Activated T-cell treated with anti-CD3 and anti-CD28 coated beads for 1 hour (primary cell): ENCODE results near the gene PPP1R16B.
"Not testable (repeated sequence)": the region's sequence is repeated elsewhere in the genome, so short reads cannot be mapped to it uniquely, and the experiment has no call there.

Experiments used
- DNase-seq: peaks from one replicate; pipeline ENCODE4 v3.0.0-alpha.2; 2020; ENCODE audit warnings: low read depth

Gene PPP1R16B

DNA sequence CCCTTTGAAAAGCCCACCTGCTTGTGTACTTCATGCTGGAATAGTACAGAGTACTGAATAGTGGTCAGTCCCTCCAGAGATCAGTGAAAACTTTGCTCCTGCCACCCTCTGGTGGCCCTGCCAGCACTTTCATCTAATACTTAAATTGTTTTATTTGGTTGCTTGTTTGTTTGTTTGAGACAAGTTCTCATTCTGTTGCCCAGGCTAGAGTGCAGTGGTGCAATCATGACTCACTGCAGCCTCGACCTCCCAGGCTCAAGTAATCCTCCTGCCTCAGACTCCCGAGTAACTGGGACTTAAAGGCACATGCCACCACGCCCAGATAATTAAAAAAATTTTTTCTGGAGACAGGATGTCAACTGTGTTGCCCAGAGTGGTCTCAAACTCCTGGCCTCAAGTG is 129.8 kb downstream of the PPP1R16B start:
- DNase-seq, result no peak

DNA sequence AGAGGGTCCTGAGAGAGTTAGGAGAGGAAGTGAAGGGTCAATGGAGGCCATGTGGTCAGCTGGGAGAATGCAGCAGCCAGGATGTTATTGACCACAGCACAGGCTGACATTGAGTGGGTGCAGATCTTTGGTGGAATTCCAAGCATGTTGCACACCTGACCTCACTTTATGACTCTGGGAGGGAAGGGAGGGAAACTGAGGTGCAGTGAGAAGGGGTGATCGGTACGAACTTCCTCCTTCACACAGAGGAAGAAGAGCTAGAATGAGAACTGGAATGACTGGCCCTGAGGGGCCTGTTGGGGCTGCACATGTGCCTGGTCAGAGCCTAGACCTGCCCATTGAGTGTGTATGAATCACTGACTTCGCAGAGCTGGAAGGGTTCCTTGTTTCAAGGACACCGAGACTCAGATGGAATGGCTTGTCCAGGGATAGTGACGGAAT is 130.5 kb downstream of the PPP1R16B start:
- DNase-seq, result no peak

DNA sequence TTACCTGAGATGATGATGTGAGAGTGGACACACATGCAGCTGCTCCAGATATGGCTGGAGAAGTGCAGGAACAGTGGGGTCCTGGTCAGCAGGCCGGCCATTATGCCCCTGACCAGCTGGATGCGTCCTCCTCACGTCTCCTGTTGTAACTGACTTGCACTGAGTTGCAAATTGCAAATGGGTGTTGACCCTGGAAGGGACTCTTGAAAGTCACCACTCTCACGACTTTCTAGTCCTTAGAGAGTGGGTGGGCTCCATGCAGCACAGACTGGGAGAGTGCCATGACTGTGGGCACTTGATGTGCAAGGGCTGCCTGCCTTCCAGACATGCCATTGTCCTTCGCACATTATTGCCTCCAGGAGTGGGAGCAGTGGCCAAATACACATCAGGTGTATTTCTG is 131.5 kb downstream of the PPP1R16B start:
- no peak for DNase-seq

DNA sequence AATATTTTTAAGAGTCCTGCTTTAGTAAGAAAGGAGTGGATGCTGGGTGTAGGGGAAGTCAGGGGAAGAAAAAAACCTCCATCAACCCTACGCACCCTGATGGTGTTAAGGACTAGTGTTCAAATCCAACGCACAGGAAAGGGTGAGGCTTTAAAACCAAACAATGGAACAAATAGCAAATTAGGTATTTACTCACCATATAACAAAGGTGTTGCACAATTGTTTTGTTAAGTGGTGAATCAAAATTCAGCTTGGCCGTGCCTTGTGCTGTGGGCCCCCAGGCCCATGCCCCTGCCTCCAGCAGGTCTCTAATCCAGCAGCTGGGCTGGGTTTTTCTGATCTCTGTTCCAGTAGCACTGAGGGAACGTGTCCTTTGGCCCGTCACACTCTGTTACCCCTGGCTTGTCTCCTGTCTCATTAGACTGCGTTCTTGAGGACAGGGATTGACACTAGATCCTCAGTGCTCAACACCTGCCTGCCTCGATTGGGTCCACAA is 132.5 kb downstream of the PPP1R16B start:
- DNase-seq, result no peak

DNA sequence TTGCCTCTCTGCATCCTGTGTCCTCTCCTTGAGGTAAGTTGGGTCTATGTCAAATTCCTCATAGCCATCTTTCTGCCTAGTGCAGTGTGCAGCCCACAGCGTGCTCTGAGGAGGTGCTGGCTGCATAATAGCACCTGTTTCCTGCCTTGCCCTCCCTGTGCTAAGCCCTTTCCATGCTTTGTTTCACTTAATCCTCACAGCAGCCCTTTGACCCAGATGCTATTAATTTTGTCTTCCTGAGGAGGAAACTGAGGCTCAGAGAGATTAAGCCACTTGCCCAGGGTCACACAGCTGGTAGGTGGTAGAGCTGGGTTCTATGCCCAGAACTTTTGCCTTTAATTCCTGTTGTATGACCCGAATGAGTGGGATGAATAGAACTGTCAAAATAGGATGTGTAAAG is 134.2 kb downstream of the PPP1R16B start:
- no peak for DNase-seq

DNA sequence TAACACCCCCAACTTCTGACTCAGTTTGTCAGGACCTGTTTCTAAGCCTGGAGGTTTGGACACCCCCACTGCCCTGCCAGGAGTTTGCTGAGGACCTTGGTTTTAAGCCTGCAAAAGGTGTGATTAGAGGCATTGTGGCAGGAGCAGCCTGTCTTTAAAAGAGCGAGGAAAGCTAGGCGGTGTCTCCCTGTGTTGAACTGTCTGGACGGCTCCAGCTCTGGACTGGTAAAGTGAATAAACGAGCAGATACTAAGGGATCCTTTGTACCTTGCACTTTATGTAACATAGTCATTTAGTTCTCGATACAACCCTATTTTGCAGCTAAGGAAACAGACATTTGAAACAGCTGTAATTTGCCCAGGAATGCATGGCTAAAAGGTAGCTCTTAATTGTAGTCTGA is 135.1 kb downstream of the PPP1R16B start:
- no peak for DNase-seq

DNA sequence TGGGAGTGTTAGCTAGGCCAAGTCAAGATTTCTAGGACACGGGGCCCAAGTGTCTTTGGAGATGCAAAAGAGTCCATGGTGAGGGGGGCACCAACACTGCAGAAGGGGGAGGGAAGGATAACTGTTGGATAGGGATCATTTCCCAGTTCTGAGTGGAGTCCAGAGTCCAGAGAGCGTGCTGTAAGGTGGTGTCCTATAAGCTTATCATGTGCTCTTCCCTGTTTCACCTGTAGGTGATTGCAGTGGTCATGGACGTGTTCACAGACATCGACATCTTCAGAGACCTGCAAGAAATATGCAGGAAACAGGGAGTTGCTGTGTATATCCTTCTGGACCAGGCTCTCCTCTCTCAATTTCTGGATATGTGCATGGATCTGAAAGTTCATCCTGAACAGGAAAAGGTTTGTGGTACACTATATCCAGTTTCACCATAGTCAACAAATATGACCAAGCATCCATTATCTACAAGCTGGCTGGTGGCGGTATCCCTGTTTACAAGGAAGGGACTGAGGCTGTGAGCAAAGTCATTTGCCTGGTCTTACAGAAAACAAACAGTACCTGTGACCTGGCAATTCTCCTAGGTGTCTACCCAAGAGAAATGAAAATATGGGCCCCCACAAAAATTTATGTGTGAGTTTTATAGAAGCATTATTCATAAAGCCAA is 136.4 kb downstream of the PPP1R16B start:
- DNase-seq, result no peak

DNA sequence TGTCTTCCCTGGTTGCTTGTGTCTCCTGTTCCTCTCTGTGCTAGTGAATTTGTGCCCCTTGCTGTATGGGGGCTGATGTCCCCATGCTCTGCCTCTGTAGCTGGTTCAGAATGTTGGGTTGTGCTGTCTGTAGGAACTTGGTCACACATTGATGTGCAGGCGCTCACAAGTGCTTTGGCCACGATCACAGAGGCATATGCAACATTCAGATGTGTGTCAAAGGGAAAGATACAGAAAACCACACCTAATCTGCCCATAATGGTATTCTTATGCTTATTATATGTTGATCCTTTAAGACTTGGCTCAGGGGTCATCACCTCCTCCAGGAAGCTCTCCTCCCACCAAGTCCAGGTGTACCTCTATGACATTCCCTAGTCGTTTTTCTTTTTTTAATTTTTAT is 139.5 kb downstream of the PPP1R16B start:
- no peak for DNase-seq

DNA sequence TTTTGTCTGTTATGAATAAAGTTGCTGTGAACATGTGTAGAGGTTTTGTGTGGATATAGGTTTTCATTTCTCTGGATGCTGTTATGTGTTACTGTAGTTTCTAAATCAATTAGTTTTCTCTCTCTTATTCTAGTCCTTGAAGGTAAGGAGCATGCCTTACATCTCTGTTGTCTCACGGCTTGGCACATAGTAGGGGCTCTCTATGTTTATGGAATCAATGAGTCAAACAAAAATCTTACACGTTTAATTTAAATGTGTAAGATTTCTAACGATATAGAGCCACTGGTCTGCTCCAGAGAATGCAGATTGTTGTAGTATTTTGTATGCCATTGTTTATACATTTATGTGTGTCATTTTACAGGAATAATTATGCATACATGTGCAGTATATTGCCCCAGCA is 141.3 kb downstream of the PPP1R16B start:
- DNase-seq, result no peak

DNA sequence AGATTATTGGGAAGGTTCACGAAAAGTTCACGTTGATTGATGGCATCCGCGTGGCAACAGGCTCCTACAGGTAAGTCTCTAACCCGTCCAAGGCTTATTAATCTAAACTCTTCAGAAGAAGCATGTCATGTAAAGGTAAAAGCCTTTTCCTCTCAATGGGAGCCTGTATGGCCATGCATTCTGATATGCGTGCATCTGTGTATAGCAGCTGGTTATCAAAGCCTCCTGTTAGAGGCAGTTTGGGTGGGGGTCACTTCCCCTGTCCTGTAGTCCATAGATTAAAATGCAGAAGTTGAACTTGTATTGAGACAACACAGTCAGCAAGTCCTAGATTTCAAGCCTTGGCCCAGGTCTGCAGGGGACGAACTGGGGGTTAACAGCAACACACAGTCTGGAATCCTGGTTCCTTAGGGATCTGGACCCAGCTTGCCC is 142.4 kb downstream of the PPP1R16B start:
- no peak for DNase-seq

DNA sequence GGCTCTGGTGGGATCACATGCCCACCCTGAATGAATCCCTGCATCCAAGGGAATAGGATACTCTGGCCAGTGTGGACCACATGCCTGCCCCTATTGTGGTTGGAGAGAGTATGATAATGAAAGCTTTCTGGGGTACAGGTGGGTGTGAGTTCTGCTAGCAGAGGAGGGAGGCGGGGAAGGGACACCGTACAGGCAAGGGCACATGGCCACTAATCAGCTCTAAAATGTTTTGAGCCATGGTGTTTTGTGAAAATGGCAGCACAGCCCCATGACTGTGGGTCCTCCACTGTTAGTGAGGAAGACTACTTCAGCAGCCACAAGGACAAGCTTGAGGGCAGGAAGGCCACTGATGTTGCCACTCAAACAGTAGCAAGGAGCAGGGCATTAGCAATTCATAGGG is 144.8 kb downstream of the PPP1R16B start:
- DNase-seq, result no peak

DNA sequence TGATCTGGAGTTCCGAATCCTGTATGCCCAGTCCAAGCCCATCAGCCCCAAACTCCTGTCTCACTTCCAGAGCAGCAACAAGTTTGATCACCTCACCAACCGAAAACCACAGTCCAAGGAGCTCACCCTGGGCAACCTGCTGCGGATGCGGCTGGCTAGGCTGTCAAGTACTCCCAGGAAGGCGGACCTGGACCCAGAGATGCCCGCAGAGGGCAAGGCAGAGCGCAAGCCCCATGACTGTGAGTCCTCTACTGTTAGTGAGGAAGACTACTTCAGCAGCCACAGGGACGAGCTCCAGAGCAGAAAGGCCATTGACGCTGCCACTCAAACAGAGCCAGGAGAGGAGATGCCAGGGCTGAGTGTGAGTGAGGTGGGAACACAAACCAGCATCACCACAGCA is 146.1 kb downstream of the PPP1R16B start:
- DNase-seq, result no peak

DNA sequence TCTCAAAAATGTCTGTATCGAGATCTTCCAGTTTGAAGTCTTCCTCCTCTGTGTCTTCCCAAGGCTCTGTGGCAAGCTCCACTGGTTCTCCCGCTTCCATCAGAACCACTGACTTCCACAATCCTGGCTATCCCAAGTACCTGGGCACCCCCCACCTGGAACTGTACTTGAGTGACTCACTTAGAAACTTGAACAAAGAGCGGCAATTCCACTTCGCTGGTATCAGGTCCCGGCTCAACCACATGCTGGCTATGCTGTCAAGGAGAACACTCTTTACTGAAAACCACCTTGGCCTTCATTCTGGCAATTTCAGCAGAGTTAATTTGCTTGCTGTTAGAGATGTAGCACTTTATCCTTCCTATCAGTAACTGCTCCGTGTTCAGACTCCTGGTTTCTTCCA is 146.7 kb downstream of the PPP1R16B start:
- DNase-seq, result no peak

DNA sequence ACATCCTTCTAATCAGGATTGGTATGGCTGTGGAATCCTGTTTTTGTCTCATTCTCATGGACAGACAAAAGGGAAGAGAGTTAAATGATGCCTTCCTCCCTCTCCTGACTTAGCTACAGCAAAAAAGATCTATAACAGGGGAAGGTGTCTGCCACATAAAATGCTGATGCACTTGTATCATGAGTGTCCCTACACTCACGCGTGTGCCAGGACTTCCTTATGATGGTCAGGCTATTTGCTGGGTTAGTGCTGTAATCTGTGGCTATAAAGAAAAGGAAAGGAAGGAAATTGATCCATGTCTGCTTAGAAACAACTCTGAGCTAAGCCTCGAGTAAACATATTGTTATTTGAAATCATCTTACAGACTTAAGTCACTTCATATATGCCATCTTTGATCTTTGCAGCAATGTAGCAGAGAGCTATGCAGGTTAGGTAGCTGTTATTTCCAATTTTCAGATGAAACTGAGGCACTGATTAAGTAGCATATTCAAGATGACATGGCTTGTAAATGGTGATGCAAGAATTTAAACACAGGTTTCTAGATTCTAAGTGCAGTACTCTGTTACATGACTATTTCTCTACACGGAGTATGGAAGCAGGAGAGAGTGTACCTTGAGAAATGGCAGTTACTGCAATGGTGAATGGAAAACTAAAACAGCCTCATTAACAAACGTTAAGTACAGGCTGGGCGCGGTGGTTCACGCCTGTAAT is 148.3 kb downstream of the PPP1R16B start:
- DNase-seq, result no peak

DNA sequence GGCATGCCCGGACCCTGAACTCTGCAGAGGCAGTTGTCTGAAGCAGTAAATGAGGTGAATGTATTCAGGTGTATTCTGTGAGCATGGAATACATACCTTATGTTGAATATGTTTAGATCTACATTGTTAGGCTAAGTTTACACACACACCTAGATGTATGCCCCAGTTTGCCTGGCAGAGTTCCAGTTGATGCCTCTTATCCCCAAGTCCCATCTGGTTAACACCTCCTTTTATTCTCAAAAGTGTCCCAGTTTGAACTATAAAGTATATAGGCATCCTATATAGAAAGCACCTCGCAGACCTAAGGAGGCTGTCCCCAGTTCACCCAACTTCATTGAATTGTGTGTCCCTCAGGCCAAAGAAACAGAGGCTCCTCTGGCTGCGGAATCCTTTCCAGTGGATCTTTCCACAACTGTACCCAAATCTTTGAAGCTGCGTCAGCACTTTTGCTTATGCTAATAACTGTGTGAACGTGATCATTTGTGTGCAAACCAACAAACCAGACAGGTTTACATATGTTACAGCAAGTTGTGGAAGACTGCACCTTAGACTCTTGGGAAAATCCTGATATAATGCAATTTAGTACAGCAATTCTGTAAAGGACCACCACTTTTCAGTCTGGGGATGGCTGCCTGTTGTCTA is 151.9 kb downstream of the PPP1R16B start:
- no peak for DNase-seq

DNA sequence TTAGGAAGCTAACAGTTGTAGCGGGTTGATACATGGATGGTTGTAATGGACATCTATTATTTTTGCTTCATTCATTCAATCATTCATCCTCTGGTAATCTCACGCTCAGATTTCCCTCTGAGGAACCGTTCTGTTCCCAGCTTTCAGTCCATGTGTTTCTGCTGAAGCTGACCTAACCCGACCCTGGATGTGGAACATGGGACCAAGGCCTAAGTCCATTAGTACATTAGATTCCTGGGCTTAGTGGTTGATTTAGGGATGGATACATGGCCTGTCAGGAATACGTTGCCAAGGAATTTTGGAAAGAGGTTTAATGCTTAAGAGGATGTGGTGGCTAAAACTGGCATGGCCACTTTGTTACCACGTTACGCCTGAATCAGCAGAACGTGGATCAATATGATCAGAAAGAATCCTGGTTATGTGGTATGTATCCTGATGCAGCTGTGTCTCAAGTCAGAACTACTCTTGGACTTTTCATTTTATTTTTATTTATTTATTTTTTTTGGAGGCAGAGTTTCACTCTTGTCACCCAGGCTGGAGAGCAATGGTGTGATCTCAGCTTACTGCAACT is 152.5 kb downstream of the PPP1R16B start:
- no peak for DNase-seq

DNA sequence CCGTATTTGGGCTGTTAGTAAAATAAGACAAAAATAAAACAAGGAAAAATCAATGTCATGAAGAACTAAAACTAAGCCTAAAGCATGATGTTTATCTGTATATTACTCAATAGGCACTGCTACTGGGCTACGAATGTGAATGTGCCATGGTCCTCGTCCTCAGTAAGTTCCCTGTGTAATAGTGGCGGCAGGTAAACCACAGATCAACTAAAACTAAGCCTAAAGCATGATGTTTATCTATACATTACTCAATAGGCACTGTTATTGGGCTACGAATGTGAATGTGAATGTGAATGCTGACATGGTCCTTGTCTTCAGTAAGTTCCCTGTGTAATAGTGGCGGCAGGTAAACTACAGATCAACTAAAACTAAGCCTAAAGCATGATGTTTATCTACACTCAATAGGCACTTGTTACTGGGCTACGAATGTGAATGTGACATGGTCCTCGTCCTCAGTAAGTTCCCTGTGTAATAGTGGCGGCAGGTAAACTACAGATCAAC is 154.7 kb downstream of the PPP1R16B start:
- DNase-seq, result not testable (repeated sequence)

DNA sequence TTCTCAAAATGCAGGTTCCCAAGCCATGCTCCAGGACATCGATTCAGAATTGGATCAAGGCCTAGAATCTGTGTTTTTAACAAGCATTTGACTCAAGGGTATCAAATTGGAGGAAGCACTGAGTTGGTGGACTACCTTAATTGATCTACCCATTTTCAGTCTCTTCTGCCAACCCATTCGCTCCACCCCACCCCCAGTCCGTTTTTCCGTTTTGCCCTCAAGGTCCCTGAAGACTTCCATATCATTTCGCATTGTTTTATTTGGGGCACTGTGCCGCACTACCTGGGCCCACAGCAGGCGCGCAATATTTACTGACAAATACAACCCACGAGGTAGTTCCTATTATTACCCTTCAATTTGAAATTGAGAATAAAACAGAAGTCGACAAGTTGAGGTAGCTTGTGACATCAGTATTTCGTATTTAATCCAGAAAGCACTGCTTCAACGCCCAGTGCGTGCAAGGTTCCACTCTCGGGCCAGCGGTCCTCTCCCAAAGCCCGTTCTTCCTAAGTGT is 156.1 kb downstream of the PPP1R16B start:
- DNase-seq, result peak; percentile 4

DNA sequence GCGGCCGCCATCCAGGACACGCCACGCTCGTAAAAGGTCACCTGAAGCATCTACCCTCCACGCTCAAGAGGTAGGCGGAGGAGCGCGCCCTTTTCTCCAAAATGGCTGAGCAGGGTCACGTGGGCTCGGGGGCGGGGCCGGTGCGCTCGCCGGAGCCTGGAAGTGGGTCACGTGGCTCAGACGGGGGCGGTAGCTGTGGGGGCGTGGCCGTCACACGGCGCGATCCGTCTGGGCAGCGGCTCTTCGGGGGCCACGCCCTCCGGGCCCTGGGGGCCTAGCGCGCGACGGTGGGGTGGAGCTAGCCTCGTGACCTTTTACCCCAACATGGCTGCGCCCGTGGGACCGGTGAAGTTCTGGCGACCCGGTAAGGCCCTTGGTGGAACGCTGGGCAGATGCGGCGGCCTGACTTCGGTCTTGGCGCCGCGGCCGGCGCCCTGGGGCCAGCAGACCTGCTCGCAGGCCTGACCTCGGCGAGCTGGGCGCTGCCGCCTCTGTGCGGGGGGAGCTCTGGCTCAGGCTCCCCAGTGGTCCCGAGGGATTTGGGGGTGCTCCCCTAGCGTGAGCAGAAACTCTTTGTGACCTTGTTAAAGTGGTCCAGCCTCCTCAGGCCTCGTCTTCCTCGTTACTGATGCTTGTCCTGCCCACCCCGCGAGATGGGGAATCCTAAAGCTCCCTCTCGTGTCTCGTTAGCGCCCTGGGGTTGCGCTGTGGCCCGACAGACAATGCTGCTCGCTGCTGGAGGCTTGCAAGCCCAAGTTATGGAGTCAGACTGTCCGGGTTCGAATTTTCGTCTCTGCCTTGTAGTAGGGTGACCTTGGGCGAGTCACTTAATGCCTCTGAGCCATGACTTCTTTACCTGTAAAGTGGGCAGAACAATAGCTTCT is 156.8 kb downstream of the PPP1R16B start, which contains the start of gene DHX35:
TSS of gene DHX35 (plus strand) at position 301 of the 884 bp plus-strand sequence. CDS start at position 325, 24 bp downstream.
- peak; percentile 97 for DNase-seq

DNA sequence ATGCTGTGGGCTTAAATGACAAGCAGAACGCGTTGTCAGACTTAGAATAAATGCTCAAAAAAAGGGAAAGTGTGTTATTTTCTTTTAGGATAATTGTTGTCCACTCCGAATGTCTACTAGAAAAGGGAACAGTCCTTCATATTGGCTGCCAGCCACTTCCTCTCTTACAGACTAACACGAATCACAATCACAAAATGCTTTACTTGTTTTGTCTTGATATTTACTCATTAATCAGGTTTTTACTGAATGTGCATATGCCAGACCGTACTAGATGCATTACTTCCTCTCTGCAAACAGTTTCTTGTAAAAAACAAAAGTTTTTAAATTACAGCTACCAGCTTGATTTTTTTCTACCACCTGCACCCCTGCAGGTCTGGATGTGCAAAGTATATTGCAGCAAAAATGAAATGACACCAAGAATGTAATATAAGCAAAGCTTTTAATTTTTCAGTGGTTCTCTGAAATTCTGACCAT is 157.5 kb downstream of the PPP1R16B start:
- no peak for DNase-seq

DNA sequence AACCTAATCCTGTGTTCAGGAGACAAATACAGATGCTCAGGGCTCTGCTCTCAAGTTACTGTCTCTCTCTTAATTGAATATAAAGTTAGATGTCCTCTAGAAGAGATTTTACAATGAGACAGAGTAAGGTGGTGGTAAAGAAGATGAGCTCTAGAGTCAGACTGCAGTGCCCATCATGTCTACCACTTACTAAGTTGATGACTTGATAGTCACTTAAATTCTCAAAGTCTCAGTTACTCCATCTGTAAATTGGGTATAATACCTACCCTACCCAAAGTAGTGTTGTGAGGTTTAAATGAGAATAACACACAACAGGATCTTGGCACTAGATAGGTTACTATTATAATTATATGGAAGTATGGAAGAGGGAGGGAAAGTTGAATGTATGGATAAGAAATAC is 158.2 kb downstream of the PPP1R16B start:
- DNase-seq, result no peak
